Endothelial cell (in vitro differentiated cells): ENCODE measurements around the gene LRCH1. TPM values are rescaled to one million over a fixed set of nuclear protein-coding genes. Genes with fewer than 3 reads are reported as not detected.

Source experiments
- DNase-seq: peaks from one replicate; pipeline ENCODE4 v3.0.0; 2021; ENCODE audit warnings: low spot score
- H3K27ac Mint-ChIP-seq: one replicate; pipeline ENCODE4 v1.8.0; 2021; ENCODE audit warnings: mixed read lengths, inconsistent platforms; ENCODE audit not compliant: unreplicated experiment
- H3K27me3 Mint-ChIP-seq: one replicate; pipeline ENCODE4 v1.8.0; 2021; ENCODE audit warnings: mild to moderate bottlenecking, moderate library complexity, mixed read lengths, inconsistent platforms; ENCODE audit not compliant: unreplicated experiment
- H3K36me3 Mint-ChIP-seq: one replicate; pipeline ENCODE4 v1.8.0; 2021; ENCODE audit warnings: mild to moderate bottlenecking, low read depth, mixed read lengths, inconsistent platforms; ENCODE audit not compliant: unreplicated experiment
- H3K4me1 Mint-ChIP-seq: one replicate; pipeline ENCODE4 v1.8.0; 2021; ENCODE audit warnings: mild to moderate bottlenecking, mixed read lengths, inconsistent platforms; ENCODE audit not compliant: unreplicated experiment
- H3K4me3 Mint-ChIP-seq: one replicate; pipeline ENCODE4 v1.8.0; 2021; ENCODE audit warnings: mild to moderate bottlenecking, mixed read lengths, inconsistent platforms; ENCODE audit not compliant: unreplicated experiment
- H3K9me3 Mint-ChIP-seq: one replicate; pipeline ENCODE4 v1.8.0; 2021; ENCODE audit warnings: mixed read lengths, inconsistent platforms; ENCODE audit not compliant: unreplicated experiment
- CTCF ChIP-seq: fragments of 200-600 bp; sonication (generic); IDR thresholded peaks from one replicate; pipeline ENCODE4 v1.5.0; 2021; ENCODE audit warnings: antibody characterized with exemption; ENCODE audit not compliant: unreplicated experiment
- total RNA-seq: library from RNA; stranded (reverse); fragmentation: NEBNext Ultra II Directional; extraction: Animal tissue kit (Norgen Biotek cat#: 25700); gene quantifications from one replicate; pipeline ENCODE4 v1.2.1, GENCODE V29; 2021; ENCODE audit not compliant: unreplicated experiment

Gene LRCH1
- total RNA-seq, 1 donor from 2014 or later = 45.6 TPM

DNA sequence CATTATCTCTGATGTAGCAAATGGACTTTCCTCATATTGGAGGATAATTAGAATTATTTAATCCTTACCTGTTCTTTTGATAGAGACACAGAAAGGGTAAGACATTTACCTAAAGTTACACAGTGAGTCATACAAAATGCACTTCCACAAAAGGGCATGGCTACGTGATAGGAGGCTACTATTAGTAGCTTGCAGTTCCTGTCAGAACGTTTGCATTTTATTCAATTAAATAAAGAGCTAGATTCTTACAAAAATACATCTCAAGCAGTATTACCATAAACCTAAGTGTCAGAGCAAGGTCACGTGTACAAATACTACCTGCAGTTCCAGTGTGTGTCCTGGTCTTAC, 123.4 kb downstream of the LRCH1 start:
- H3K27ac Mint-ChIP-seq = no peak overlapping the region
- DNase-seq = no peak
- H3K27me3 Mint-ChIP-seq = peaks cover 2% of the 10 kb centered on the region
- H3K9me3 Mint-ChIP-seq = no peaks in the 10 kb centered on the region
- H3K4me1 Mint-ChIP-seq = peaks cover 6% of the 10 kb centered on the region
- no peak for TF ChIP-seq CTCF
- peaks cover 17% of the 10 kb centered on the region for H3K36me3 Mint-ChIP-seq
- H3K4me3 Mint-ChIP-seq = no peak overlapping the region

DNA sequence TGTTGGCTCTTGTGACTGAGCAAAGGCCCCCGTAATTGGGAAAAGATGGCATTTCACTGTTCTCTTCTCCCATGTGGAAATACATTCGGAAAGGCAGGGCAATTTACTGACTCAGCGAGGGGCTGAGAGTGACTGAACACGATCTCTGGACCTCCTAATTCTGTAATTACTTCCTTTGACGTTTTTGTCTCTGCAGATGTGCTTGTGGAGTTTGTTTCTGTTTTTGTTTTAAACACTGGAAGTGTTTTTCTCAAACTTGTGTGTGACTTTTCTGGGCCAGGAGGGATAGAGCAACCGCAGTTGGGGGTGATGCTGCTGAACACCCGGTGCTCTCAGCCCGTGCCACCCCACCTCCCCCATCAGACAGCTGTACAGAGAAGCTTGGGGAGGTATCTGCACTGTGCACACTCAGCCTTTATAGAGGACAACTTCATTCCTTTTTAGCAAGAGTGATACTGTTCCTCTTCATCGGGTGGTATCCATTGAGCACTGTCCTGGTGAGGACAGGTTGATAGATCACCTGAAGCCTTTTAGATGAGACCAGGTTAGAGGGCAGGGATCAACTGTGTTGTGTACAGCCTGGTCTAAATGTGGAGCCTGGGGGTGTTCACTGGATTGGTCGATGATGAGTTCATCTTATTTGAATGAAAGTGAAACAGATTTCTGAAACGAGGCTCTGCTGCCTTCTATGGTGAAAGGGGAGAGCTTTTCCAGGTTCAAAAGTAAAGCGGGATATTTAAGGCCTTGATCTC, 126.6 kb downstream of the LRCH1 start:
- no peaks in the 10 kb centered on the region for H3K9me3 Mint-ChIP-seq
- H3K4me3 Mint-ChIP-seq = no peak overlapping the region

DNA sequence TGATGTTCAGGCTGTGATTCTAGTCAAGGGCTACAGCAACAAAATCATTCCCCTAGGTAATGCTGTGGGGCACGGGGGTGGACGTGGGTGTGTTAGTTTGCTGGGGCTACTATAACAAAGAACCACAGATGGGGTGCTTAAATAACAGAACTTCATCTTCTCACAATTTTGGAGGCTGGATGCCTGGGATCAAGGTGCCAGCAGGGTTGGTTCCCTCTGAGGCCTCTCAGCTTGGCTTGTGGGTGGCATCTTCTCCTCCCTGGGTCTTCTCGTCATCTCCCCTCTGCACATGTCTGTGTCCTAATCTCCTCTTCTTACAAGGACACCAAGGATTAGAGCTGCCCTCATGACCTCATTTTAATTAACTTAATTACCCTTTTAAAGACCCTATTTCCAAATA, 129.0 kb downstream of the LRCH1 start:
- Mint-ChIP-seq H3K4me3 (no peak overlapping the region), H3K27me3 (no peaks in the 10 kb centered on the region), H3K4me1 (peaks cover 31% of the 10 kb centered on the region), H3K36me3 (no peaks in the 10 kb centered on the region), H3K9me3 (no peaks in the 10 kb centered on the region), H3K27ac (no peak overlapping the region)
- DNase-seq = no peak
- TF ChIP-seq CTCF = no peak

More for the DNA sequence above, 126.6 kb downstream of the LRCH1 start:
- no peak overlapping the region for H3K27ac Mint-ChIP-seq
- no peak for DNase-seq
- H3K4me1 Mint-ChIP-seq = peaks cover 25% of the 10 kb centered on the region
- TF ChIP-seq CTCF = no peak
- H3K27me3 Mint-ChIP-seq = no peaks in the 10 kb centered on the region
- H3K36me3 Mint-ChIP-seq = peaks cover 5% of the 10 kb centered on the region

- TF ChIP-seq CTCF = no peak
- H3K4me3 Mint-ChIP-seq = no peak overlapping the region
- H3K27me3 Mint-ChIP-seq = no peaks in the 10 kb centered on the region
- no peak for DNase-seq
- no peak overlapping the region for H3K27ac Mint-ChIP-seq
- H3K9me3 Mint-ChIP-seq = no peaks in the 10 kb centered on the region
- no peaks in the 10 kb centered on the region for H3K36me3 Mint-ChIP-seq
- H3K4me1 Mint-ChIP-seq = peaks cover 31% of the 10 kb centered on the region
Measured at GRCh38 chr13:46682707-46683106, 129.7 kb downstream of the LRCH1 start.

- Mint-ChIP-seq H3K27me3 (no peaks in the 10 kb centered on the region), H3K4me3 (no peak overlapping the region), H3K4me1 (peaks cover 25% of the 10 kb centered on the region), H3K9me3 (no peaks in the 10 kb centered on the region), H3K36me3 (no peaks in the 10 kb centered on the region), H3K27ac (peak overlapping the region; percentile 61)
- TF ChIP-seq CTCF = no peak
- no peak for DNase-seq
Measured at GRCh38 chr13:46683676-46684260, 130.8 kb downstream of the LRCH1 start.
